GM18868 (cell line): ENCODE measurements around the gene EFEMP2.
"Not testable (repeated sequence)": the region's sequence is repeated elsewhere in the genome, so short reads cannot be mapped to it uniquely, and the experiment has no call there.

Experiments
- ATAC-seq: cut with Tn5 transposase; IDR thresholded peaks from one replicate; pipeline ENCODE4 v1.9.1; 2021; ENCODE audit warnings: mild to moderate bottlenecking, moderate library complexity; ENCODE audit not compliant: unreplicated experiment

EFEMP2 gene

DNA sequence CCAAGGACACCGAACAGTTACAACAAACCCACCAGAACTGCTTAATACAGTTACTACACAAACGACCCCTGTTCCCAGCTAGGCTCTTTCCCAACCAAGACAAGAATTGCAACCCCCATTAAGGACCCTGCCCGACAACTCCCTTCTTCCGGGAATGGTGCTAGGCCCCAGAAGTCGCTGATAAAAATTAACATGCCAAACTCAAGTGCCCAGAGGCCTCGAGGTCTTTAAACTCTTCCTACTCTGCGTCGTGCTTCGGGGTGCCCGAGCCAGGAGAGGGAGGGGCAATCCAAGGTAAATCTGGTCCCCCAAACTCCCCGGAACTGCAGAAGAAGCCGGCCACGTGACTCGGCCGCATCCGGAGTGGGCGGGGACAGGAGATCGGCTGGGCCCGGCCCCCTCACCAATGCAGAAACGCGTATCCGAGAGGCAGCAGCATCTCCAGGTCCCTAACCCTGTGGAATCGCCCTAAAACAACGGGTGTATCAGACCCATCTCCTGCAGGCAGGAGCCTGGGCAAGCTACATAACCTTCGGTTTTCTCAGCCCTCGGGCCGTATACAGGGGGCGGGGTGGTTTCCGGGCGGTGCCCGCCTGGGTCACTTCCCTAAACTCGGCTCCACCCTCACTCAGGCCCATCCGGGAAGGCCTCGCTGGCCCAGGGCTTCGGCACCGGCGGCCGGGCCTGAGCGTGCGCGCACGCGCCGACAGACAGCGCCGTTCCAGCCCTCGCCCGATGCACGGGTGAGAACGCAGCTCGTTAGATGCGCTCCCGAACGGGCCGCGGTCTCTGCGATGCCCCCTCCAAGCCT, 15.7 kb downstream of the EFEMP2 start:
- no peak for ATAC-seq

DNA sequence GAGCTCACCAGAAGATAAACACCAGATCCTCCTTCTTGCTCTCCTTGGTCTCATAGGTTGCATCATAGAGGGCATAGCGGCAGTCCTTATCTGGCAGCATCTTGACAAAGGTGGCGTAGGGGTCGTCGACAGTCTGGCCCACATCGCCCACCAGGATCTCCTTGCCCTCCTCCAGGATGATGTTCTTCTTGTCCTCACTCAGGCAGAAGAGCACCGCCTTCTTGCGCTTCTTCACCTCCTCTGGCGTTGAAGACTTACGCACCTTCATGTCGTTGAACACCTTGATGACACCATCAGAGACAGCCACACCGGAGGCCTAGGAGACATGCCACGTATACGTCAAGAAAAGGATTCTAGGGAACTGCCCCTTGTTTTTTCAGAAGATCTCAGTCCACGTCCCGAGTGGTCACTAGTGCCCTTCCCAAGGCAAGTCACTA, 16.7 kb downstream of the EFEMP2 start:
- ATAC-seq, result no peak

- no peak for ATAC-seq
These were observed 17.5 kb downstream of the EFEMP2 start for GRCh38 chr11:65854852-65855837.

DNA sequence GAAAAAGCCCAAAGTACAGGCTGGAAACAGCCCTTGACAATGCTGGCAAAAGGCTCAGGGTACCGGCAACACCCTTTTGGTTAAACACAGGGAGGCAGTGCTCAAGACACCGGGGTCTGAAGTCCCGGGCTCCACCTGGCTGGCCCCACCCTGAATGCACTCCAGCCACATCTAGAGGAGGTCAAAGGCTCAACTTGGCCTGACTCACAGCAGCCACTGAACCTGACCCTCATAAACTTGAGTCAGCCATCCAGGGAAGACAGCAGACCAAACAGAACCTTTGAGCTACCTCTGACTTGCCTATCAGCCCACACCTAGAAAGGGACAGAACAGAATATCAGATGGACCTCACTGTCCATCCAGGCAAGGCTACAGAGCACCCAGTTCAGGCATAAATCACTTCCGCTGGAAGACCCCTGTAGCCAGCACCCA, 18.4 kb downstream of the EFEMP2 start:
- ATAC-seq, result no peak

DNA sequence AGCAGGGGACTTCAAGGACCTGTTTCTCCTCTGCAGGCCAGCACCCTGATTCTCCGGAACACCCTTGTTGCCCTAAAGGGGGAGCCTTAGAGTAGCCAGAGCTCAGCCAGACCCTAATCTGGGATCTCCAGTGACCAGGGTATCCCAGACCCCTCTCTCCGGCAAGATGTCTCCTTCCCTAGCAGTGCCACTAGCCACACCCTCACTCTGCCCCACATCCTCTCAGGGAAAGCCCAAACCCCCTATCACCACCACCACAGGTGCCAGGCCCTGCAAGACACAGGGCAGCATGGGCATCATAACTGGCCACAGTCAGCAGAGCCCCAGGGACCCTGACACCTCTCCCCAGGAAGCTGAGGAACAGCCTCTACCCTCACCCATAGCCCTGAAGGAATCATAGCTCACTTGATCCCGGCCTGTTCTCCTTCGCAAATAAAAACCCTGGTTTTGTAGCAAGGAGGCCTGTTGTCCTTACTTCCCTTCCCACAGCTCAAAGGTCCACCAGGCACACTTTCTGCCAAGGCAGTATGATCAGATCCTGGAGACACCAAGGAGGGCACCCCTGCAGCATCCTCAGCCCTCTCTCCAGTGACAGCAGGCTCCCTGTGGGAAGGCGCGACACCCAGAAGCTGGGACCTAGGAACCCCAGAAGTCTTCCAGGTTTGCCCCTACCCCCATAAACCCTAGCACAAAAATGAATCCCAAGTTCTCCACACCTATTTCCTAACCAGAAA, 19.2 kb downstream of the EFEMP2 start:
- no peak for ATAC-seq

DNA sequence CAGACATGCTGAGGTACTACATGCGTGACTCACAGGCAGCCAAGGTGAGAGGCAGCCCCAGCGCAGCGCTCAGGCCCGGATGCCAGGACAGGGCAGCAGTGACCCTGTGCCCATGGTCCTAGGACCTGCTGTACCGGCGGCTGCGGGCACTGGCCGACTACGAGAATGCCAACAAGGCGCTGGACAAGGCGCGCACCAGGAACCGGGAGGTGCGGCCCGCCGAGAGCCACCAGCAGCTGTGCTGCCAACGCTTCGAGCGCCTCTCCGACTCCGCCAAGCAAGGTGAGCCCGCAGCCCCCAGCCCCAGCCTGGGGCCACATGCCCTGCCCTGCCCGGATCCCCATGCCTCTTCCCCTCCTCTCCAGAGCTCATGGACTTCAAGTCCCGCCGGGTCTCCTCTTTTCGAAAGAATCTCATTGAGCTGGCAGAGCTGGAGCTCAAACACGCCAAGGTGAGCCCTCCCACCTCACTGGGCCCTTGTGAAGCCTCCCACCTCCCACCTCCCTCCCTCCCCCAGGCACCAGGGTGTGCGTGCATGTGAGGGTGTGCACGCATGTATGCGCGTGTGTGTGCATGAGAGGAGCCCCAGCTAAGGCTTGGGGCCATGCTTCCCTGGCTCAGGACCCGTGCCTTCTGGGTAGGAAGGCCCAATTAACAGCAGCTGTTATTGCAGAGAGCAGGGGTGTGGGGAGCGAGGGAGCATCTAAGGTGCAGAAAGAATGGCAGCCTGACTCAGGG, 19.9 kb downstream of the EFEMP2 start:
- ATAC-seq, result no peak

- ATAC-seq, result no peak
These were observed 20.6 kb downstream of the EFEMP2 start for GRCh38 chr11:65851811-65852507.

DNA sequence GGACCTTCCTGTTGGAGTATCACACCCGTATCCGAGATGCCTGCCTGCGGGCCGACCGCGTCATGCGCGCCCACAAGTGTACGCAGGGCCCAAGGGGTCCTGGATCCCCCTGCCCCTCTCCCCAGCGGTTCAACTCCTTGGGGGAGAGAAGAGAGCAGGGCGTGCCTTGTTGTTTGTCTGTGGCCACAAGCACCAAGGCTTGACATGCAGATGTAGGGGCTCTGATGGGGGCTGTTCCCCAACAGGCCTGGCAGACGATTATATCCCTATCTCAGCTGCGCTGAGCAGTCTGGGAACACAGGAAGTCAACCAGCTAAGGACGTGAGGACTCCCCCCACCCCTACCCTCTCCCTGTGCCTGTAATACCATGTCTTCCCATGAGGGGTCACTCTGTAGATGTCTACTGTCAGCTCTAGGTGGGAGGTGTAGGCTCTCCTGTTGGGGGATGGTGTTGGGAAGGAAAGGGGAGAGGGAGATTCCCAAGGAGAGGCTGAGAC, 21.5 kb downstream of the EFEMP2 start:
- no peak for ATAC-seq

GRCh38 chr11:65850217-65851082, 22.1 kb downstream of the EFEMP2 start:
- no peak for ATAC-seq

DNA sequence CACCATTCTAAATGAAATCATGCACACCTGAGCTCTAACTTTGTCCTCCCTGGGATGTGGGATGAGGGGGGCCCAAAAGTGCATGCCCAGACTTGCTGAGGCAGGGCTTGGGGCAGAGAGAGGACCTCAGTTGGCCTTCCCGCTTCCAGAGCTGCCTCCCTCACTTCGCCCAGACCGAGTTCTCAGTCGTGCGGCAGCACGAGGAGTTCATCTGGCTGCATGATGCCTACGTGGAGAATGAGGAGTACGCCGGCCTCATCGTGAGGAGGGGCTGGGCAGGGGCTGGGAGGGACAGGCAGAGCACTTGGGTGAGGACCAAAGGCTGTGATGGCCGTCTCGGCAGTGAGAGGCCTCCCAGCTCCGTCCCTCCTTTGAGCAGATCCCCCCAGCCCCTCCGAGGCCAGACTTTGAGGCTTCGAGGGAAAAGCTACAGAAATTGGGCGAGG, 22.8 kb downstream of the EFEMP2 start:
- no peak for ATAC-seq

- ATAC-seq, result no peak
These were observed 23.2 kb downstream of the EFEMP2 start for GRCh38 chr11:65849366-65849765.

- not testable (repeated sequence) for ATAC-seq
These were observed 23.9 kb downstream of the EFEMP2 start for GRCh38 chr11:65848693-65849092.

GRCh38 chr11:65847746-65848145, 24.9 kb downstream of the EFEMP2 start:
- no peak for ATAC-seq

- no peak for ATAC-seq
These were observed 28.2 kb downstream of the EFEMP2 start for GRCh38 chr11:65844231-65844872.

DNA sequence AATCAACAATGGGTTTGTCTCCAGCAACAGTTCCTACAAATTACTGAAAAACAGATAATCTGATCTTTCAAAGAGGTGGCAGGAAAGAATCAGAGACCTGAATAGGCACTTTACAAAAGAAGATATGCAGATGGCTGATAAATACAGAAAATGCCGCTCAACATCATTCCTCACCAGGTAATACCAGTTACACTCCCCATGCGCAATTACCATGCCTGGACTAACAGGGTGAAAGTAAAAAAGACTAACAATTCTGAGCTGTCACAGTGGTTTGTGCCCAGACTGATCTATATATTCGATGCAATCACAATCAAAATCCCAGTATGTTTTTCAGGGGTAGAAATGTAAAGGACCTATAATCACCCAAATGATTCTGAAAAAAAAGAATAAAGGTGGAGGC, 28.8 kb downstream of the EFEMP2 start:
- no peak for ATAC-seq

GRCh38 chr11:65842144-65842543, 30.5 kb downstream of the EFEMP2 start:
- ATAC-seq, result no peak

DNA sequence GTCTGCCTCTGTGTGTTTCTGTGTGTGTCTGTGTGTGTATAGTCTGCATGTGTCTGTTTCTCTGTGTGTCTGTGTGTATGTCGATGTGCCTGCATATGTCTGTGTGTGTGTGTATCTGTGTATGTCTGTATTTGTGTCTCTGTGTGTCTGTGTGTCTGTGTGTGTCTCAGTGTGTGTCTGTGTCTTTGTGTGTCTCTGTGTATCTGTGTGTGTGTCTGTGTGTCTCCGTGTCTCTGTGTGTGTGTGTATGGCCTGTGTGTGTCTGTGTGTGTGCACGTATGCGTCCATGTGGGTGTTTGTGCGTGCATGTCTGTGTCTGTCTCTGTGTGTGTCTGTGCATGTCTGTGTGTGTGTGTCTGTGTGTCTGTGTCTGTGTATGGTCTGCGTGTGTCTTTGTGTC, 38.4 kb downstream of the EFEMP2 start:
- no peak for ATAC-seq
